ENCODE data around the gene CNKSR2. TPM values are rescaled to one million over a fixed set of nuclear protein-coding genes. Genes with fewer than 3 reads are reported as not detected.

The CNKSR2 gene
- total RNA-seq, 1 experiment from 2014 or later = 52.9 TPM

DNA sequence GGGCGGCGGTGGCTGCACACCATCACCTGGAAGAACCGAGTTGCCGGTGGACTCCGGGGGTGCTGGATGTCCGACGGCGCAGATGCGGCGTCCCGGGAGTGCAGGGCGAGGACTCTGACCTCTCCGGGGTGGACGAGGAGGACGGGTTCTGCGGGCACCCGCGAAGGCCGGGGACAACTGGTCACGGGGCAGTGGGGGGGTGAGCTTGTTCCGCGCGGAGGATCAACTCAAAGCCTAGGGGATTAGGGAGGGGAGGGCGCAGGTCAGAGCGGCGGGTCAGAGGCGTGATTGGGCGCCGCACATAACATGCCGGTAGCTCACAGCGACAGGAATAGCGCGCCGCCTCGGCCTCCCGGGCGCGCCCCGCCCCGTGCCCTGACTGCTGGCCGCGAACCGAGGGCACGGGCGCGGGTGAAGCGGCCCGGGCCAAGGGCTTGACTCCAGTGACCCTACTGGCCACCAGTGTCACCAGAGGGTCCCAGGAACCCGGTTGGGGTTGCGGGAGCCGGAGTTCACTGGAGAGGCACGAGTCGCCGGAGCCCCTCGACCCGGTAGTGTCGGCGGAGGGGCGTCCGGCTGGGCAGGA, 284.0 kb downstream of the CNKSR2 start, which contains the start of gene KLHL34:
Gene KLHL34 (minus strand): TSS at position 179 of the 586 bp plus-strand sequence. CDS start 542 bp downstream, outside the sequence.
- H3K27me3 Mint-ChIP-seq (ENCODE audit: low read depth) = no peaks in the 10 kb centered on the region; the same call in 1 of the 2 replicates
- H3K9ac ChIP-seq (ENCODE audit: extremely low read depth, insufficient read length, low read length) = no peak within 1 kb of the TSS
- H3K27me3 ChIP-seq (ENCODE audit: insufficient read depth, low read length) = no peaks in the 10 kb centered on the region
- peak within 1 kb of the TSS in 1 of 3 experiments; percentile 82; a peak in 2 of 7 replicates for H3K27ac Mint-ChIP-seq
- no peak within 1 kb of the TSS for H3K4ac ChIP-seq (ENCODE audit: low read depth, low read length)
- H3K79me1 ChIP-seq (ENCODE audit: insufficient read depth, low read depth, low read length, poor library complexity, severe bottlenecking) = no peaks in the 10 kb centered on the region
- peaks cover 3 to 26% of the 10 kb centered on the region in 2 experiments; a peak in 4 of 5 replicates for H3K9me3 Mint-ChIP-seq
- H3K4me3 Mint-ChIP-seq = peak within 1 kb of the TSS in 1 of 2 experiments; percentile 13; a peak in 2 of 5 replicates
- H2BK5ac ChIP-seq (ENCODE audit: insufficient read length, low read length) = no peak within 1 kb of the TSS
- no peak within 1 kb of the TSS; the same call in 1 of the 2 replicates for H3K14ac ChIP-seq (ENCODE audit: insufficient read depth, low read length)
- no peak within 1 kb of the TSS for H2BK120ac ChIP-seq (ENCODE audit: low read depth, low read length, poor library complexity, severe bottlenecking)
- no peak within 1 kb of the TSS for H2AFZ ChIP-seq (ENCODE audit: low read length)
- no peak within 1 kb of the TSS for H3K27ac ChIP-seq (ENCODE audit: insufficient read length, low read depth, low read length)
- peaks cover 9% of the 10 kb centered on the region for H3K9me3 ChIP-seq (ENCODE audit: control insufficient read depth, low read depth, low read length)
- no peak within 1 kb of the TSS for H3K23ac ChIP-seq (ENCODE audit: insufficient read length, low read depth, low read length)
- DNase-seq = no peak
- H3K4me1 Mint-ChIP-seq = peaks cover 0 to 3% of the 10 kb centered on the region in 2 experiments; a peak in 1 of 4 replicates
- H4K8ac ChIP-seq (replicated peaks; ENCODE audit: insufficient read length, low read depth, low read length) = no peak within 1 kb of the TSS
- no peak within 1 kb of the TSS for H3K4me2 ChIP-seq (ENCODE audit: insufficient read depth, insufficient read length, low read length)
- no peaks in the 10 kb centered on the region for H3K23me2 ChIP-seq (ENCODE audit: insufficient read length, low read depth, low read length, poor library complexity, severe bottlenecking)
- TF ChIP-seq, protein P1, sequence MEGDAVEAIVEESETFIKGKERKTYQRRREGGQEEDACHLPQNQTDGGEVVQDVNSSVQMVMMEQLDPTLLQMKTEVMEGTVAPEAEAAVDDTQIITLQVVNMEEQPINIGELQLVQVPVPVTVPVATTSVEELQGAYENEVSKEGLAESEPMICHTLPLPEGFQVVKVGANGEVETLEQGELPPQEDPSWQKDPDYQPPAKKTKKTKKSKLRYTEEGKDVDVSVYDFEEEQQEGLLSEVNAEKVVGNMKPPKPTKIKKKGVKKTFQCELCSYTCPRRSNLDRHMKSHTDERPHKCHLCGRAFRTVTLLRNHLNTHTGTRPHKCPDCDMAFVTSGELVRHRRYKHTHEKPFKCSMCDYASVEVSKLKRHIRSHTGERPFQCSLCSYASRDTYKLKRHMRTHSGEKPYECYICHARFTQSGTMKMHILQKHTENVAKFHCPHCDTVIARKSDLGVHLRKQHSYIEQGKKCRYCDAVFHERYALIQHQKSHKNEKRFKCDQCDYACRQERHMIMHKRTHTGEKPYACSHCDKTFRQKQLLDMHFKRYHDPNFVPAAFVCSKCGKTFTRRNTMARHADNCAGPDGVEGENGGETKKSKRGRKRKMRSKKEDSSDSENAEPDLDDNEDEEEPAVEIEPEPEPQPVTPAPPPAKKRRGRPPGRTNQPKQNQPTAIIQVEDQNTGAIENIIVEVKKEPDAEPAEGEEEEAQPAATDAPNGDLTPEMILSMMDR (conservative IDR thresholded peaks at IDR 0.05) = no peak
- H4K20me1 ChIP-seq (ENCODE audit: control insufficient read depth, insufficient read depth, insufficient read length) = no peaks in the 10 kb centered on the region
- H3K4me1 ChIP-seq (ENCODE audit: insufficient read depth, low read length) = no peaks in the 10 kb centered on the region
- H3K36me3 Mint-ChIP-seq (ENCODE audit: insufficient read depth in 1 of 3, low read depth in 3 of 3) = peaks cover 0 to 3% (median 2%) of the 10 kb centered on the region in 3 experiments; a peak in 3 of 7 replicates
- no peak within 1 kb of the TSS for H3K56ac ChIP-seq (ENCODE audit: insufficient read length, low read depth, low read length)
- no peak within 1 kb of the TSS for H2AK5ac ChIP-seq (ENCODE audit: insufficient read length, low read length)
- no peak within 1 kb of the TSS for H2BK12ac ChIP-seq (ENCODE audit: insufficient read length, low read depth, low read length)
- no CpG with 5 or more reads among the region's 60 CpGs for WGBS (ENCODE audit: extremely low coverage, insufficient read length, low lambda C conversion rate)
- H2BK20ac ChIP-seq (ENCODE audit: low read depth, low read length, poor library complexity, severe bottlenecking) = no peak within 1 kb of the TSS
- no peaks in the 10 kb centered on the region for H3K79me2 ChIP-seq (ENCODE audit: insufficient read depth, low read length)
- no peak within 1 kb of the TSS for H4K91ac ChIP-seq (ENCODE audit: insufficient read length, low read depth, low read length)
- no peak within 1 kb of the TSS for H3K18ac ChIP-seq (ENCODE audit: insufficient read length, low read depth, low read length)
- H2BK15ac ChIP-seq (ENCODE audit: low read depth, low read length) = no peak within 1 kb of the TSS
- no peak within 1 kb of the TSS for H3T11ph ChIP-seq (ENCODE audit: low read length)
- H4K5ac ChIP-seq (ENCODE audit: insufficient read length, low read depth, low read length) = no peak within 1 kb of the TSS
